HuH-7 (cell line): ENCODE data around the gene ELMO1.
A peak's percentile ranks its signal among the peaks of the same experiment; 100 is the strongest.

Experiments used
- DNase-seq: peaks from one replicate; pipeline ENCODE4 v3.0.0; 2011; ENCODE audit warnings: low spot score

The ELMO1 gene

GRCh38 chr7:37216156-37216852 is 232.4 kb downstream of the ELMO1 start:
- DNase-seq = no peak

GRCh38 chr7:37215290-37215923 is 233.3 kb downstream of the ELMO1 start:
- DNase-seq = no peak

GRCh38 chr7:37212556-37212955 is 236.1 kb downstream of the ELMO1 start:
- DNase-seq = no peak

GRCh38 chr7:37212051-37212450 is 236.6 kb downstream of the ELMO1 start:
- no peak for DNase-seq

GRCh38 chr7:37211097-37211880 is 237.4 kb downstream of the ELMO1 start:
- DNase-seq = no peak

GRCh38 chr7:37209195-37209594 is 239.5 kb downstream of the ELMO1 start:
- no peak for DNase-seq

GRCh38 chr7:37208528-37208927 is 240.1 kb downstream of the ELMO1 start:
- DNase-seq = peak; percentile 39

GRCh38 chr7:37206192-37206591 is 242.5 kb downstream of the ELMO1 start:
- DNase-seq = no peak

- no peak for DNase-seq
Measured at GRCh38 chr7:37205451-37205850, 243.2 kb downstream of the ELMO1 start.

GRCh38 chr7:37201876-37202198 is 246.8 kb downstream of the ELMO1 start:
- no peak for DNase-seq

GRCh38 chr7:37201003-37201875 is 247.4 kb downstream of the ELMO1 start:
- DNase-seq = peak; percentile 80

GRCh38 chr7:37198906-37199485 is 249.7 kb downstream of the ELMO1 start:
- peak; percentile 60 for DNase-seq

- no peak for DNase-seq
Measured at GRCh38 chr7:37198041-37198905, 250.4 kb downstream of the ELMO1 start.

- DNase-seq = no peak
Measured at GRCh38 chr7:37197108-37197507, 251.6 kb downstream of the ELMO1 start.

- no peak for DNase-seq
Measured at GRCh38 chr7:37196676-37197075, 252.0 kb downstream of the ELMO1 start.

- no peak for DNase-seq
Measured at GRCh38 chr7:37195388-37195787, 253.3 kb downstream of the ELMO1 start.

- no peak for DNase-seq
Measured at GRCh38 chr7:37194943-37195342, 253.7 kb downstream of the ELMO1 start.

GRCh38 chr7:37193775-37194135 is 254.9 kb downstream of the ELMO1 start:
- no peak for DNase-seq

- DNase-seq = no peak
Measured at GRCh38 chr7:37193087-37193774, 255.4 kb downstream of the ELMO1 start.

- no peak for DNase-seq
Measured at GRCh38 chr7:37191797-37192196, 256.9 kb downstream of the ELMO1 start.
